WTC11 (cell line): ENCODE data around the gene PRTFDC1.

Source experiments
- ATF6 ChIP-seq: sonication (generic); formaldehyde crosslinking; IDR thresholded peaks from 2 replicates; pipeline ENCODE4 v1.8.1; 2023; ENCODE audit warnings: mild to moderate bottlenecking, missing genetic modification reagents
- CBFB ChIP-seq: sonication (generic); formaldehyde crosslinking; IDR thresholded peaks from 2 replicates; pipeline ENCODE4 v1.8.1; 2022; ENCODE audit warnings: mild to moderate bottlenecking, low read depth, missing genetic modification reagents
- CTCF ChIP-seq: fragments of 200-600 bp; IDR thresholded peaks from 2 replicates; pipeline ENCODE4 v1.8.0; 2022; ENCODE audit warnings: antibody characterized with exemption
- ETV6 ChIP-seq: sonication (generic); formaldehyde crosslinking; IDR thresholded peaks from 2 replicates; pipeline ENCODE4 v1.8.1; 2022; ENCODE audit warnings: mild to moderate bottlenecking, missing genetic modification reagents
- MAX ChIP-seq: sonication (generic); formaldehyde crosslinking; IDR thresholded peaks from 2 replicates; pipeline ENCODE4 v1.8.0; 2022; ENCODE audit warnings: mild to moderate bottlenecking, missing genetic modification reagents
- NR3C1 ChIP-seq: sonication (generic); formaldehyde crosslinking; conservative IDR thresholded peaks from 2 replicates; pipeline ENCODE4 v1.8.1; 2023; ENCODE audit warnings: low read depth, mild to moderate bottlenecking, missing genetic modification reagents
- SMAD3 ChIP-seq: sonication (generic); formaldehyde crosslinking; IDR thresholded peaks from 2 replicates; pipeline ENCODE4 v1.8.0; 2022; ENCODE audit warnings: missing genetic modification reagents, mild to moderate bottlenecking, borderline replicate concordance
- USF2 ChIP-seq: sonication (generic); formaldehyde crosslinking; IDR thresholded peaks from 2 replicates; pipeline ENCODE4 v1.8.1; 2023; ENCODE audit warnings: mild to moderate bottlenecking, missing genetic modification reagents, moderate library complexity
- ZNF423 ChIP-seq: fragments of 250-450 bp; sonication (Bioruptor Pico); IDR thresholded peaks from 2 replicates; pipeline ENCODE4 v2.1.2; 2022; ENCODE audit warnings: mild to moderate bottlenecking, moderate library complexity
- ZNF512 ChIP-seq: sonication (generic); formaldehyde crosslinking; IDR thresholded peaks from 2 replicates; pipeline ENCODE4 v1.8.1; 2022; ENCODE audit warnings: missing genetic modification reagents, borderline replicate concordance
- TF ChIP-seq, protein P1 (sequence below): sonication (generic); formaldehyde crosslinking; IDR thresholded peaks from 2 replicates; pipeline ENCODE4 v1.8.0; 2022; ENCODE audit warnings: mild to moderate bottlenecking, missing genetic modification reagents
- TF ChIP-seq, protein P2 (sequence below): sonication (generic); formaldehyde crosslinking; IDR thresholded peaks from 2 replicates; pipeline ENCODE4 v1.8.1; 2022; ENCODE audit warnings: low read depth, mild to moderate bottlenecking, moderate library complexity, missing genetic modification reagents, borderline replicate concordance

GRCh38 chr10:24952707-24953645 lies 570 bp upstream of the PRTFDC1 start:
- TF ChIP-seq MAX (peak; percentile 63; the same call in 1 of the 2 replicates), CTCF (no peak), ETV6 (CRISPR knock-in tag) (no peak), SMAD3 (CRISPR knock-in tag) (no peak), USF2 (CRISPR knock-in tag) (no peak), CBFB (no peak), ZNF512 (CRISPR knock-in tag) (no peak), NR3C1 (CRISPR knock-in tag) (no peak), ZNF423 (no peak), ATF6 (CRISPR knock-in tag) (no peak)
- TF ChIP-seq, protein P1, sequence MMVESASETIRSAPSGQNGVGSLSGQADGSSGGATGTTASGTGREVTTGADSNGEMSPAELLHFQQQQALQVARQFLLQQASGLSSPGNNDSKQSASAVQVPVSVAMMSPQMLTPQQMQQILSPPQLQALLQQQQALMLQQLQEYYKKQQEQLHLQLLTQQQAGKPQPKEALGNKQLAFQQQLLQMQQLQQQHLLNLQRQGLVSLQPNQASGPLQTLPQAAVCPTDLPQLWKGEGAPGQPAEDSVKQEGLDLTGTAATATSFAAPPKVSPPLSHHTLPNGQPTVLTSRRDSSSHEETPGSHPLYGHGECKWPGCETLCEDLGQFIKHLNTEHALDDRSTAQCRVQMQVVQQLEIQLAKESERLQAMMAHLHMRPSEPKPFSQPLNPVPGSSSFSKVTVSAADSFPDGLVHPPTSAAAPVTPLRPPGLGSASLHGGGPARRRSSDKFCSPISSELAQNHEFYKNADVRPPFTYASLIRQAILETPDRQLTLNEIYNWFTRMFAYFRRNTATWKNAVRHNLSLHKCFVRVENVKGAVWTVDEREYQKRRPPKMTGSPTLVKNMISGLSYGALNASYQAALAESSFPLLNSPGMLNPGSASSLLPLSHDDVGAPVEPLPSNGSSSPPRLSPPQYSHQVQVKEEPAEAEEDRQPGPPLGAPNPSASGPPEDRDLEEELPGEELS (CRISPR knock-in tag): 0 out of 2 replicates have a peak, but pooled peaks have one; percentile 25
- TF ChIP-seq, protein P2, sequence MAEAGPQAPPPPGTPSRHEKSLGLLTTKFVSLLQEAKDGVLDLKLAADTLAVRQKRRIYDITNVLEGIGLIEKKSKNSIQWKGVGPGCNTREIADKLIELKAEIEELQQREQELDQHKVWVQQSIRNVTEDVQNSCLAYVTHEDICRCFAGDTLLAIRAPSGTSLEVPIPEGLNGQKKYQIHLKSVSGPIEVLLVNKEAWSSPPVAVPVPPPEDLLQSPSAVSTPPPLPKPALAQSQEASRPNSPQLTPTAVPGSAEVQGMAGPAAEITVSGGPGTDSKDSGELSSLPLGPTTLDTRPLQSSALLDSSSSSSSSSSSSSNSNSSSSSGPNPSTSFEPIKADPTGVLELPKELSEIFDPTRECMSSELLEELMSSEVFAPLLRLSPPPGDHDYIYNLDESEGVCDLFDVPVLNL (CRISPR knock-in tag): no peak
